IMR-90 (cell line): Measurements from ENCODE around the gene MPL. TPM values are rescaled to one million over a fixed set of nuclear protein-coding genes. Genes with fewer than 3 reads are reported as not detected.

Experiments used
- ATAC-seq: fragments of 200-7000 bp; cut with Tn5 transposase; 2 replicates; pipeline ENCODE4 v1.9.1; 2020; ENCODE audit warnings: low read depth, mild to moderate bottlenecking, moderate library complexity
- BruUV-seq: library from RNA; stranded (reverse); fragments of 400-500 nt; replicated peaks from 2 replicates; lab custom pipeline; 2021; lab: Mats Ljungman, UMichigan
- CTCF ChIA-PET: fragments of 300-600 bp; formaldehyde crosslinking; extraction: SDS; loops from one replicate; lab custom pipeline; 2021; ENCODE audit warnings: antibody characterized with exemption; lab: Yijun Ruan, JAX
- POLR2A ChIA-PET: fragments of 300-600 bp; sonication (Branson Sonifier 250); formaldehyde crosslinking; loops from one replicate; lab custom pipeline; 2022; ENCODE audit warnings: antibody characterized with exemption; ENCODE audit not compliant: unreplicated experiment; lab: Charles Lee
- DNase-seq: peaks from one replicate; pipeline ENCODE4 v3.0.0; 2013
- H2AFZ ChIP-seq: replicated peaks from 2 replicates; pipeline ENCODE3; 2013; ENCODE audit warnings: low read length, mild to moderate bottlenecking; ENCODE audit not compliant: poor library complexity
- H2AK5ac ChIP-seq: 2 replicates; pipeline ENCODE4 v1.6.1; 2013; ENCODE audit warnings: low read depth, low read length, inconsistent platforms
- H2AK9ac ChIP-seq: replicated peaks from 2 replicates; pipeline ENCODE3; 2013; ENCODE audit warnings: mild to moderate bottlenecking, low read depth, low read length, moderate library complexity; ENCODE audit not compliant: poor library complexity
- H2BK120ac ChIP-seq: 2 replicates; pipeline ENCODE4 v1.6.1; 2013; ENCODE audit warnings: low read depth, low read length, inconsistent platforms
- H2BK15ac ChIP-seq: 3 replicates; pipeline ENCODE4 v1.6.1; 2013; ENCODE audit warnings: low read depth, low read length, inconsistent platforms
- H2BK20ac ChIP-seq: 2 replicates; pipeline ENCODE4 v1.6.1; 2013; ENCODE audit warnings: low read depth, mild to moderate bottlenecking, inconsistent platforms, low read length, moderate library complexity
- H2BK5ac ChIP-seq: 2 replicates; pipeline ENCODE4 v1.6.1; 2013; ENCODE audit warnings: mild to moderate bottlenecking, low read depth, low read length, inconsistent platforms; ENCODE audit not compliant: poor library complexity, severe bottlenecking
- H3K14ac ChIP-seq: replicated peaks from 2 replicates; pipeline ENCODE4 v1.6.1; 2013; ENCODE audit warnings: low read depth, low read length, inconsistent platforms
- H3K18ac ChIP-seq: 2 replicates; pipeline ENCODE4 v1.6.1; 2013; ENCODE audit warnings: low read depth, low read length, control low read depth
- H3K23ac ChIP-seq: 2 replicates; pipeline ENCODE4 v1.6.1; 2013; ENCODE audit warnings: low read depth, low read length, inconsistent platforms
- H3K27ac ChIP-seq: 2 replicates; pipeline ENCODE4 v1.5.1; 2013; ENCODE audit warnings: mild to moderate bottlenecking, control low read depth, low read length; ENCODE audit not compliant: insufficient read depth
- H3K27me3 ChIP-seq: 2 replicates; pipeline ENCODE4 v1.6.1; 2013; ENCODE audit warnings: low read length; ENCODE audit not compliant: control insufficient read depth, insufficient read depth
- H3K36me3 ChIP-seq: 2 replicates; pipeline ENCODE4 v1.6.1; 2013; ENCODE audit warnings: low read length, mixed read lengths; ENCODE audit not compliant: control insufficient read depth, insufficient read depth
- H3K4ac ChIP-seq: 2 replicates; pipeline ENCODE4 v1.6.1; 2013; ENCODE audit warnings: low read depth, low read length, inconsistent platforms
- H3K4me1 ChIP-seq: 2 replicates; pipeline ENCODE4 v1.6.1; 2013; ENCODE audit warnings: low read length, mixed read lengths; ENCODE audit not compliant: control insufficient read depth, insufficient read depth
- H3K4me2 ChIP-seq: 2 replicates; pipeline ENCODE4 v1.6.1; 2013; ENCODE audit warnings: low read depth, mild to moderate bottlenecking, control low read depth, low read length, moderate library complexity
- H3K4me3 ChIP-seq: 2 replicates; pipeline ENCODE4 v1.5.1; 2013; ENCODE audit warnings: low read depth, mild to moderate bottlenecking, control low read depth, low read length, moderate library complexity; ENCODE audit not compliant: insufficient read depth
- H3K56ac ChIP-seq: 2 replicates; pipeline ENCODE4 v1.6.1; 2013; ENCODE audit warnings: low read length, inconsistent platforms; ENCODE audit not compliant: insufficient read depth; ENCODE audit errors: extremely low read depth
- H3K79me1 ChIP-seq, 2 experiments: 2 replicates each; pipeline ENCODE4 v1.6.1; 2013; ENCODE audit warnings: low read length in 2 of 2, inconsistent platforms in 1 of 2, low read depth in 1 of 2
- H3K9ac ChIP-seq: 2 replicates; pipeline ENCODE4 v1.6.1; 2013; ENCODE audit warnings: low read depth, low read length, control low read depth
- H3K9me1 ChIP-seq: 2 replicates; pipeline ENCODE4 v1.6.1; 2013; ENCODE audit warnings: low read length, inconsistent platforms; ENCODE audit not compliant: insufficient read depth
- H3K9me3 ChIP-seq: 2 replicates; pipeline ENCODE4 v1.6.1; 2013; ENCODE audit warnings: low read length; ENCODE audit not compliant: control insufficient read depth, insufficient read depth
- H4K20me1 ChIP-seq: 2 replicates; pipeline ENCODE4 v1.6.1; 2013; ENCODE audit warnings: low read length, inconsistent platforms; ENCODE audit not compliant: insufficient read depth
- H4K5ac ChIP-seq: 2 replicates; pipeline ENCODE4 v1.6.1; 2013; ENCODE audit warnings: mild to moderate bottlenecking, low read depth, low read length, control low read depth
- H4K8ac ChIP-seq, 2 experiments: 2 replicates each; pipeline ENCODE4 v1.6.1; 2013; ENCODE audit warnings: low read depth in 2 of 2, low read length in 2 of 2, control low read depth in 1 of 2, inconsistent platforms in 1 of 2
- H4K91ac ChIP-seq: 2 replicates; pipeline ENCODE4 v1.6.1; 2013; ENCODE audit warnings: low read depth, low read length, inconsistent platforms; ENCODE audit not compliant: insufficient read depth
- CEBPB ChIP-seq: IDR thresholded peaks from 2 replicates; pipeline ENCODE4 v1.6.1; 2012; ENCODE audit warnings: low read depth, low read length, improper control_type of control experiment
- CHD1 ChIP-seq: IDR thresholded peaks from 2 replicates; pipeline ENCODE4 v1.6.1; 2012; ENCODE audit warnings: low read depth, low read length, improper control_type of control experiment
- MXI1 ChIP-seq: IDR thresholded peaks from 2 replicates; pipeline ENCODE4 v1.6.1; 2012; ENCODE audit warnings: low read depth, mild to moderate bottlenecking, low read length, moderate library complexity, borderline replicate concordance
- POLR2A ChIP-seq: IDR thresholded peaks from 2 replicates; pipeline ENCODE4 v1.6.1; 2012; ENCODE audit warnings: mild to moderate bottlenecking, low read depth, low read length
- RFX5 ChIP-seq: IDR thresholded peaks from 2 replicates; pipeline ENCODE4 v1.8.0; 2012; ENCODE audit warnings: low read depth, mild to moderate bottlenecking, low read length, moderate library complexity
- WGBS, 2 experiments: methylation state at CpG; one replicate each; pipeline versions ENCODE4 v1.1.5 to v1.1.7; 2013; ENCODE audit warnings: missing lambda C conversion rate in 2 of 2; ENCODE audit not compliant: insufficient read length in 1 of 2; ENCODE audit errors: extremely low coverage in 2 of 2; 5-methylcytosine and 5-hydroxymethylcytosine counted together
- dilution Hi-C: fragments of 300-500 bp; cut with HindIII; formaldehyde crosslinking; loops from one replicate; pipeline ENCODE4 v1.14.3; 2018; ENCODE audit warnings: low sequenced_read_pairs; ENCODE audit not compliant: unreplicated experiment
- in situ Hi-C: fragments of 300-500 bp; cut with MboI; formaldehyde crosslinking; loops from 3 replicates; pipeline ENCODE4 v1.14.3; 2019; ENCODE audit warnings: low sequenced_read_pairs, inconsistent platforms, mixed read lengths
- intact Hi-C: fragments of 100-400 bp; cut with micrococcal nuclease; formaldehyde crosslinking; loops from 2 replicates; pipeline ENCODE4 v1.10.0; 2022
- polyA plus RNA-seq, 3 experiments: library from polyadenylated mRNA; depleted of rRNA; stranded (reverse); fragments of >200 nt; gene quantifications; 2 replicates each; pipeline ENCODE4 v1.2.3, GENCODE V29; 2012; ENCODE audit warnings: low replicate concordance in 1 of 3
- total RNA-seq: library from RNA; depleted of rRNA; stranded (reverse); fragments of >200 nt; gene quantifications from 2 replicates; pipeline ENCODE4 v1.2.3, GENCODE V29; 2012

Gene MPL
- total and polyA plus RNA-seq, 2 of the 4 experiments (the other 2 are of a cell fraction) = 0.12 TPM; not detected in 1

DNA sequence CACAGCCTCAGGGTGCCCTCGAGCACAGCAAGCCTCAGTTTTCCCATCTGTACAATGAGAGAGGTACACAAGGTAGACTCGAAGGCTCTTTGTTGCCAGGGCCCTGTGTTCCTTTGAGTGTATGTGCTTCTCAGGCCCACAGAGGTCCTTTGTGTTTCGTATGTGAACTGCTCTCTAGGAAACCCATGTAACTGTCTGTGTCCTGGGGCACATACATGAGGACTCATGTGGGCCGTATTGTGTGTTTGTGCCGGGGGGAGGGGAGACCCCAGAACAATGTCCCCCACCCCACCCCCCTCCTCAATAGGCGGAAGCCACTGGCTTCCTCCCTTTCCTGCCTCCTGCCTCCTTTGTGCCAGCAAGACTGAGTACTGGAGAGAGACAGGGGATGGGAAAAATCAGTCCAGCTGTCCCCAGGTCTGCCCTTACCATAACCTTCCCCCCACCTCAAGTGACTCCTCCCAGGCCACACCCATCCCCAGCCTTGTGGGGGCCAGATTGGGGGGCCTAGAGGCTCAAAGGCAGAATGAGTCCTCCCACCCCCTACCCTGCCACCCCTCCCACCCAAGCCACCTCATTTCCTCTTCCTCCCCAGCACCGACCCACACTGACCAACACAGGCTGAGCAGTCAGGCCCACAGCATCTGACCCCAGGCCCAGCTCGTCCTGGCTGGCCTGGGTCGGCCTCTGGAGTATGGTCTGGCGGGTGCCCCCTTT, 37.1 kb upstream of the MPL start, which contains the start of gene TIE1:
Gene TIE1, plus strand, starts transcription at position 605 of the 717 bp plus-strand sequence. Its CDS starts 90 bp downstream, at position 695.
- Histone ChIP-seq H4K20me1 (no peaks in the 10 kb centered on the region), H3K4me2 (no peak within 1 kb of the TSS), H3K4ac (no peak within 1 kb of the TSS), H3K9ac (no peak within 1 kb of the TSS), H3K18ac (no peak within 1 kb of the TSS), H4K5ac (no peak within 1 kb of the TSS), H3K9me1 (no peaks in the 10 kb centered on the region), H2BK15ac (no peak within 1 kb of the TSS), H3K27me3 (peaks cover 2% of the 10 kb centered on the region; the same call in 1 of the 2 replicates), H3K14ac (no peak within 1 kb of the TSS), H2AK9ac (no peak within 1 kb of the TSS), H3K23ac (no peak within 1 kb of the TSS), H3K79me1 (no peaks in the 10 kb centered on the region), H3K4me3 (no peak within 1 kb of the TSS), H2BK20ac (no peak within 1 kb of the TSS), H3K9me3 (no peaks in the 10 kb centered on the region), H4K8ac (no peak within 1 kb of the TSS), H3K27ac (no peak within 1 kb of the TSS), H3K56ac (no peak within 1 kb of the TSS), H3K4me1 (peaks cover 6% of the 10 kb centered on the region; the same call in 1 of the 2 replicates), H2AFZ (peak within 1 kb of the TSS; percentile 52), H2AK5ac (no peak within 1 kb of the TSS), H2BK5ac (no peak within 1 kb of the TSS), H4K91ac (no peak within 1 kb of the TSS), H3K36me3 (no peaks in the 10 kb centered on the region), H2BK120ac (no peak within 1 kb of the TSS)
- in situ Hi-C loops (no loop called here), dilution Hi-C loops (no loop called here), intact Hi-C loops (no loop called here)
- CTCF ChIA-PET = no interaction called here
- DNase-seq (no peak), ATAC-seq (no peak)
- BruUV-seq = no TSS peak
- POLR2A ChIA-PET = no interaction called here
- WGBS, 2 experiments = 86% methylated on average over 1 of the region's 10 CpGs; no CpG with 5 or more reads in 1 of the 2 experiments
- no peak for TF ChIP-seq MXI1
- no peak for TF ChIP-seq POLR2A
- no peak for TF ChIP-seq CEBPB
- no peak for TF ChIP-seq CHD1
- TF ChIP-seq RFX5 = no peak
